Subcutaneous adipose tissue (tissue), 4 donors: ENCODE data around the gene IL3. TPM values are rescaled to one million over a fixed set of nuclear protein-coding genes. Genes with fewer than 3 reads are reported as not detected.

Source experiments
- CTCF ChIP-seq: fragments of 450-650 bp; IDR thresholded peaks from one replicate; pipeline ENCODE4 v1.5.1; 2016; ENCODE audit warnings: low read depth, mild to moderate bottlenecking, control low read depth, antibody characterized with exemption, moderate library complexity
- small RNA-seq: library from RNA; depleted of rRNA; stranded (forward); fragments of <200 nt; gene quantifications from one replicate; pipeline ENCODE3, GENCODE V24; 2016
- total RNA-seq, 4 donors: library from RNA; depleted of rRNA; stranded (reverse); fragments of >200 nt; gene quantifications; one replicate each; pipeline ENCODE4 v1.1.0, GENCODE V29; 2016

The IL3 gene
- total RNA-seq, 4 donors from 2014 or later, result not detected

- TF ChIP-seq CTCF, result no peak
Measured at GRCh38 chr5:132110930-132111329, 50.5 kb downstream of the IL3 start.

GRCh38 chr5:132112111-132112510 lies 51.7 kb downstream of the IL3 start:
- no peak for TF ChIP-seq CTCF

Small RNAs within 50 kb of the gene (small RNA-seq; reads per million reads assigned to genes)
- gene RF00285, result not detected

Other genes with a start within 250 kb of the IL3 start
- 1 to 10 TPM in 1 of 4 donors, not detected in 3; 1.5 TPM for gene MEIKIN, start 115.0 kb upstream of the IL3 start, total RNA-seq
- under 1 TPM in 2 of 4 donors, not detected in 2; 0.17 to 0.82 TPM for gene ACSL6, start 49.0 kb upstream of the IL3 start, total RNA-seq
- gene CSF2, start 13.1 kb downstream of the IL3 start, total RNA-seq, result not detected
- 10 to 100 TPM in 3 of 4 donors, 1 to 10 TPM in 1; 6.8 to 15.0 (median 14.0) TPM for gene P4HA2, start 167.2 kb downstream of the IL3 start, total RNA-seq
- 10 to 100 TPM in 2 of 4 donors, 1 to 10 TPM in 2; 3.2 to 16.3 (median 12.8) TPM for gene PDLIM4, start 197.0 kb downstream of the IL3 start, total RNA-seq
- 1 to 10 TPM in 1 of 4 donors, under 1 TPM in 2, not detected in 1; 0.33 to 1.2 (median 0.66) TPM for gene SLC22A4, start 233.7 kb downstream of the IL3 start, total RNA-seq